Aorta (tissue), 5 donors: ENCODE data around the gene OR10A3. TPM values are rescaled to one million over a fixed set of nuclear protein-coding genes. Genes with fewer than 3 reads are reported as not detected.

ENCODE experiments used
- ATAC-seq: fragments of 200-7000 bp; cut with Tn5 transposase; one replicate; pipeline ENCODE4 v1.9.1; 2022; ENCODE audit warnings: moderate library complexity; ENCODE audit not compliant: low FRiP score
- DNase-seq, 2 donors: peaks; one replicate each; pipeline ENCODE4 v3.0.0-alpha.2; 2020
- H3K27ac ChIP-seq, 2 donors: one replicate each; pipeline ENCODE4 v1.5.1; 2013; ENCODE audit warnings: low read length in 2 of 2, mild to moderate bottlenecking in 2 of 2, moderate library complexity in 2 of 2, control low read depth in 1 of 2, inconsistent platforms in 1 of 2, low read depth in 1 of 2
- H3K27me3 ChIP-seq, 2 donors: one replicate each; pipeline ENCODE4 v1.6.1; 2013; ENCODE audit warnings: control low read depth in 1 of 2, low read length in 1 of 2, mild to moderate bottlenecking in 1 of 2, moderate library complexity in 1 of 2; ENCODE audit not compliant: insufficient read depth in 2 of 2, control insufficient read depth in 1 of 2
- H3K36me3 ChIP-seq, 2 donors: one replicate each; pipeline ENCODE4 v1.6.1; 2013; ENCODE audit warnings: control low read depth in 1 of 2, low read length in 1 of 2, mild to moderate bottlenecking in 1 of 2; ENCODE audit not compliant: insufficient read depth in 2 of 2, control insufficient read depth in 1 of 2
- H3K4me1 ChIP-seq, 2 donors: one replicate each; pipeline ENCODE4 v1.6.1; 2013; ENCODE audit warnings: low read length in 2 of 2, control low read depth in 1 of 2, mild to moderate bottlenecking in 1 of 2, moderate library complexity in 1 of 2; ENCODE audit not compliant: insufficient read depth in 2 of 2, control insufficient read depth in 1 of 2
- H3K4me3 ChIP-seq, 2 donors: one replicate each; pipeline ENCODE4 v1.5.1; 2013; ENCODE audit warnings: low read length in 2 of 2, control low read depth in 1 of 2, mild to moderate bottlenecking in 1 of 2
- H3K9me3 ChIP-seq: one replicate; pipeline ENCODE4 v1.6.1; 2013; ENCODE audit warnings: mild to moderate bottlenecking, low read length; ENCODE audit not compliant: control insufficient read depth
- WGBS, 2 donors: extraction: QIAGEN DNeasy Blood & Tissue Kit; methylation state at CpG; one replicate each; pipeline ENCODE4 v1.1.7; 2013; 5-methylcytosine and 5-hydroxymethylcytosine counted together
- intact Hi-C, 2 donors: fragments of 100-400 bp; cut with DNase I; formaldehyde crosslinking; loops; one replicate each; pipeline versions ENCODE4 v1.14.2 to v1.15.0; 2022
- polyA plus RNA-seq, 2 donors: library from polyadenylated mRNA; stranded (reverse); fragments of 200-250 nt; gene quantifications; one replicate each; pipeline ENCODE4 v1.2.3, GENCODE V29; 2013
- total RNA-seq, 2 donors: library from RNA; stranded (reverse); fragmentation: NEBNext Ultra II Directional; extraction: Animal tissue kit (Norgen Biotek cat#: 25700); gene quantifications; one replicate each; pipeline ENCODE4 v1.2.1, GENCODE V29; 2021
- donor health status: healthy with polysubstance abuse.
- donor health status: Bipolar disorder and iron deficiency.
- donor health status: DM: no; HTN: no; CAD: no.
- donor health status: DM: no; HTN: no; CAD: no.
- donor health status: DM: yes; HTN: yes; CAD: no.

The OR10A3 gene
- total and polyA plus RNA-seq, 4 donors: not detected

DNA sequence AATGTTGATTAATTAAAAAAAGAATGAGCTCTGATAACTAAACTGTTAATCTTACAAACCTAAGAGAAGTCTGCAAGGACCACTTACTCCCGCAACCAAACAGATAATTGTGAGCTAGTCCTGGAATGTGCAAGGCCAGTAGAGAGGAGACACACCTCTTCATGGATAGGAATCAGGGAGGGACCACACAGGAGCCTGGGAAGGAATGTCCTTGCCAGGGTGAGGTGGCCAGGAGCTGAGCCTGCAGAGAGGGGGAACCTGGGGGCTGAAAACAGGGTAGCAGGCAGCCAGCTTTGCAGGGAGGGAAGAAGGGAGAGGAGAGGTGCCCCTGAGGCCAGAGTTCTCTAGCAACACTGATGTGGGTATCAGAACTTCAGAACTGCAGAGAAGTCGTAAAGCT, 33.2 kb upstream of the OR10A3 start:
- Histone ChIP-seq H3K27ac (no peak overlapping the region), H3K4me3 (no peak overlapping the region), H3K36me3 (no peaks in the 10 kb centered on the region), H3K9me3 (no peaks in the 10 kb centered on the region), H3K4me1 (no peaks in the 10 kb centered on the region), H3K27me3 (no peaks in the 10 kb centered on the region)
- DNase-seq (no peak), ATAC-seq (no peak)
- 88 to 94% methylated on average over 2 of the region's 2 CpGs for WGBS, 2 donors
- intact Hi-C loops: no loop called here

DNA sequence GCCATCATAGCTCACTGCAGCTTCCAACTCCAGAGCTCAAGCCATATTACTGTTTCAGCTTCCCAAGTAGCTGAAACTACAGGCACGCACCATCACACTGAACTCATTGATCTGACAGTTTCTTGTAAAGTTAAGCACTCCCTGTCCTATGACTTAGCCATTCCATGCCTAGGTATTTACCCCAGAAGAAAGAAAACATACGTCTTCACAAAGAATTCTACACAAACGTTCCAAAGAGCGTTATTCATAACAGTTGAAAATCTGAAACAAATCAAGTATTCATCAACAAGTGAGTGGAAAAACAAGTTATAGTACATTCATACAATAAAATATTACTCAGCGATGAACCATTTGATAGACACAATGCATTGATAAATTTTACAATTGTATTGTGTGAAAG, 31.5 kb upstream of the OR10A3 start:
- intact Hi-C loops: no loop called here
- no peak overlapping the region for H3K27ac ChIP-seq
- no peaks in the 10 kb centered on the region for H3K9me3 ChIP-seq
- peaks cover 0 to under 1% of the 10 kb centered on the region in 2 donors for H3K27me3 ChIP-seq
- ATAC-seq: no peak
- DNase-seq: no peak
- WGBS, 2 donors: 65 to 76% methylated on average over 5 of the region's 5 CpGs
- H3K36me3 ChIP-seq: no peaks in the 10 kb centered on the region
- H3K4me1 ChIP-seq: no peaks in the 10 kb centered on the region
- no peak overlapping the region for H3K4me3 ChIP-seq

DNA sequence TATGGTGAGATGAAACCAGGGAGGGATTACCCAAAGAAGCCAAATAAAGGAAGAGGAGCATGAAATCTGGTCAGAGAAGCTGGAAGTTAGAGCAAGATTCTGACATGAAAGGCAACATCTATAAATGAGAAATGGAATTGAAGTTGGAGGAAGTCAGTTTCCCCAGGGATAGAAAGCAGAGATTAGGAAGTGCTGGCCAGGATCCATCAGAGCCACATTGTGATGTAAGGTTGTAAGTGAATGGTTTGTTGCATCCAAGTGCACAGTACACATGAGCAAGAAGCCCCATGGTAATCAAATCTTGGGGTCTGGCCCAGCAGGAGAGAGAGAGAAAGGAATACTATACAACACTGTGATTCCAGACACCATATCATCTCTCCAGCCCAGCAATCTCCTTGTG, 30.3 kb upstream of the OR10A3 start:
- H3K27me3 ChIP-seq: peaks cover 0 to 3% of the 10 kb centered on the region in 2 donors
- no peak overlapping the region for H3K4me3 ChIP-seq
- DNase-seq (no peak), ATAC-seq (no peak)
- H3K4me1 ChIP-seq: no peaks in the 10 kb centered on the region
- H3K27ac ChIP-seq: no peak overlapping the region
- intact Hi-C loops: no loop called here
- no peaks in the 10 kb centered on the region for H3K36me3 ChIP-seq
- H3K9me3 ChIP-seq: no peaks in the 10 kb centered on the region

DNA sequence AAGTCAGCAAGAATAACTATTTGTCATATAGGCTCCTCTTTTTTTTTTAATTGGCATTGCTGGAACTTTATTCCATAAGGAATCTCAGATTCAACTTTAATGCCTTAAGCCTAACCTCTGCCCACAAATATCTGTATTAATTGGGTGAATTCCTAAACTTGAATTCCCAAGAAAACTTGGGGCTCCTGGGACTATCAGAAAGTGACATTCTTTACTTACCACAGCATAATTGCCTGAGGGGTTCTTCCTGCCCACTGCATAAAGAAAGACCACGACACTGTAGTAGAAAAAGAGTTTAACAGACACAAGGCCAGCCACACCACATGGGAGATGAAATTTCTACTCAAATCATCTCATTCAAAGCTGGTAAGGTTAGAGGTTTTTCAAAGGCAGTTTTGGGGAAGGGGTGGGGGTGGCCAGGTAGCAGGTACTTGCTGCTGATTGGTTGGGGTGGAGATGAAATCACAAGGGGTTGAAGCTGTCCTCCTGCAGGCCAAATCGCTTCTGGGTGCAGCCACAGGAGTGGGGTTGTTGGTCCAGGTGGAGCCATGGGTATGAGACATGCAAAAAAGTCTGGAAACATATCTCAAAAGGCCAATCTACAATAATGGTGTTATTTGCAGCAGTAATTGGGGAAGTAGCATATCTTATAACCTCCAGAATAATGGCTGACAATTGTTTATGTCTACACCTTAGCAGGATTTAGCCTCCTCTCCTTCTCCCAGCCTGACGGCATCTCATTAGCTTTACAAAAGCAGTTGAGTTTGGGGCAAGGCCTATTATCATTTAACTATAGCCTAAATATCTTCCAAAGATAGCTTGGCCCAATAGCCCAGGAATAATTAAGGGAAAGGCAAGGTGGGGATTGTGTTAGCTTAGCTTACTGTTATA, 28.5 kb upstream of the OR10A3 start:
- H3K36me3 ChIP-seq: no peaks in the 10 kb centered on the region
- no peak overlapping the region for H3K4me3 ChIP-seq
- no peaks in the 10 kb centered on the region for H3K9me3 ChIP-seq
- ATAC-seq: no peak
- DNase-seq: no peak
- H3K27ac ChIP-seq: no peak overlapping the region
- peaks cover 0 to 3% of the 10 kb centered on the region in 2 donors for H3K27me3 ChIP-seq
- intact Hi-C loops: no loop called here
- WGBS, 2 donors: 68 to 69% methylated on average over 3 of the region's 3 CpGs
- no peaks in the 10 kb centered on the region for H3K4me1 ChIP-seq

DNA sequence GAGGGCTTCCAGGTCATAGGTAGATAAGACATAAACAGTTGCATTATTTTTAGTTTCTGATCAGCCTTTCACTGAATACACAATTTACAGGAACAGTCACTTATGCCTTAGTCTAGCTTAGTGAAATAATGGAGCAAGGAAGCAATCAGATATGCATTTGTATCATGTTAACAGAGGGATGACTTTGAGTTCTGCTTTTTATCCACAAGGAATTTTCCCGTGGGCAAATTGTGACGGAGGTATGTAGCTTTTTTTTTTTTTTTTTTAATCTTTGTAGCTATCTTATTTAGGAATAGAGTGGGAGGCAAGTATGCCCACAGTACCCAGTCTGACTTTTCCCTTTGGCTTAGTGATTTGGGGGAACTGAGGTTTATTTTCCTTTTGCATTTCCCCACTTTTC, 27.2 kb upstream of the OR10A3 start:
- DNase-seq: no peak
- no peak for ATAC-seq
- H3K9me3 ChIP-seq: no peaks in the 10 kb centered on the region
- H3K4me1 ChIP-seq: no peaks in the 10 kb centered on the region
- no peaks in the 10 kb centered on the region for H3K36me3 ChIP-seq
- WGBS, 2 donors: 15 to 24% methylated on average over 2 of the region's 2 CpGs
- intact Hi-C loops: no loop called here
- H3K4me3 ChIP-seq: no peak overlapping the region
- H3K27ac ChIP-seq: no peak overlapping the region
- H3K27me3 ChIP-seq: peaks cover 0 to 3% of the 10 kb centered on the region in 2 donors

DNA sequence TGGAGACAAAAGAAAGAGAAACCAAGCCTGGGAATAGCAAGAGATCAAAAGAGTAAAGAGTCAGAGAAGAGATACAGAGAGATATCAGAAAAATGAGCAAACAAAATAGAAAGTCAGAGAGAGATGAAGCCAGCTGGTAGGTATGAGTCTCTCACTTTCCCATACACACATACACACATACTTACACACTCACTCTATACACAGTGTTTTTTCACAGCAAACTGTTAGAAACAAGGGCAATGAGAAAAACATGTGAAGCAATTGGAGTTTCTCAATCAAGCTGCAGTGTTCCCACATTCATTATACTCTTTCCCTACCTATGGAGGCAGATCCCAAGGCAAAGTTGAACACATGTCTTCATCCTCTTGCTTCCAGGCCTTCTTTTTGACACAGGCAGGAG, 26.3 kb upstream of the OR10A3 start:
- H3K27ac ChIP-seq: no peak overlapping the region
- intact Hi-C loops: no loop called here
- H3K4me1 ChIP-seq: no peaks in the 10 kb centered on the region
- H3K4me3 ChIP-seq: no peak overlapping the region
- DNase-seq (no peak), ATAC-seq (no peak)
- H3K27me3 ChIP-seq: peaks cover 0 to 3% of the 10 kb centered on the region in 2 donors
- H3K36me3 ChIP-seq: no peaks in the 10 kb centered on the region
- H3K9me3 ChIP-seq: no peaks in the 10 kb centered on the region

DNA sequence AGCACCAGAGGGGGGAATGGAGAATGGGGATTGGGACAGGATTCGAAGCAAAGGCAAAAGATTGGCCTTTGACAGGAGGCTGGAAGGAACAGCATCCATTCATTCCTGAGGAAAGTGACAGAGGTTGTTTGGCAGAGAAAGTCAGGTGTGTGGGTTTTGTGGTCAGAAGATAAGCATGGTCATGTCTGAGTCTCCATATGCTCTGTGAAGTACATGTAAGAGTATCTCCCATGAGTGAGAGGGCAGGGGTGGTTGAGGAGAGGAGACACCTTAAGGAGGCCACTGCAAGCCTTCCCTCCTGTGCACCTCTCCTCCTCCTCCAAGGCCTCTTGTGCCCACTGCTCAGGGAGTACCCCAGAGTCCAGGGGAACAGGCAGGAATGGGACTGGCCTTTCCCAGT, 25.6 kb upstream of the OR10A3 start:
- Histone ChIP-seq H3K27ac (no peak overlapping the region), H3K4me1 (no peaks in the 10 kb centered on the region), H3K36me3 (no peaks in the 10 kb centered on the region), H3K27me3 (peaks cover 0 to 3% of the 10 kb centered on the region in 2 donors), H3K4me3 (no peak overlapping the region), H3K9me3 (no peaks in the 10 kb centered on the region)
- DNase-seq: no peak
- intact Hi-C loops: no loop called here
- ATAC-seq: peak; percentile 54
- WGBS, 2 donors: 86 to 92% methylated on average over 1 of the region's 1 CpG

DNA sequence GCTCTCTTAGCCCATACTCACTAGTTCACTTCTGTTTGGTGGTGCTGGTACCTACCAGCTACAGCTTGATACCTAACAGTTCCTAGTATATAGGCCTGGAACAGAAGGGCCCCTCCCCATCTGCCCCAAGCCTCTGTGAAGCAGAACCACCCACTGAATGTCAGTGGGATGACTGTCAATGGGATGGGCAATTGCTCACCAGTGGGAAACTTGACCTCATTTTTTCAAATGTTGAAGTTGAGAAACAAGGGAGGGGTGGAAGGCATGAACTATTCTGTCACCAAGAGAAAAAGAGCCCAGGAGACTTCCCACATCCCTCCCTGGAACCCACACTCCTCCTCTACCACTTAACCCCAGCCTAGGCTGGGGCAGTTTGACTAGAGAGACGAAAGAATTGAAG, 23.9 kb upstream of the OR10A3 start, which contains the start of gene NLRP10:
NLRP10 (minus strand) TSS at position 62 of the 400 bp plus-strand sequence. CDS start 1,952 bp downstream, outside the sequence.
- Histone ChIP-seq H3K4me3 (no peak within 1 kb of the TSS), H3K4me1 (no peaks in the 10 kb centered on the region), H3K27ac (peak within 1 kb of the TSS in 1 of 2 donors; percentile 25), H3K36me3 (no peaks in the 10 kb centered on the region), H3K27me3 (peaks cover 0 to 3% of the 10 kb centered on the region in 2 donors), H3K9me3 (no peaks in the 10 kb centered on the region)
- DNase-seq: no peak
- WGBS, 2 donors: 87 to 100% methylated on average over 1 of the region's 1 CpG
- intact Hi-C loops: no loop called here
- ATAC-seq: no peak

DNA sequence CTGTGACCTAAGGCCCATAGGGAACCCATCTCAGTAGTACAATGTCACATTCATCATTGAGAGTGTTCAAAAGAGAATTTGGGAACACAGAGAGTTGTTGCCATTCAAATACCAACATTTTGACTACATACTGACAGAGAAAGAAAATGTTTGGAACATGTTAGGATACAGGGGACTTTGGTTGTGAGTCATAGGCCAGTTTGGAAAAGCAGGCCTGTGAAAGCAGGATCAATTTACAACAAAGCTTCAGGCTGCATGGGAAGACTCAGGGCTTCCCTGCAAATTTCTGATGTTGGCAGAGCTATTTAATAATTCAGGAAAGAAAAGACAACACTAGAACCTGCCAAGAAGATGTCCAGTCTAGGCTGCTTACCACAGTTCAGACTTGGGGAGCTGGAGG, 23.4 kb upstream of the OR10A3 start:
- ATAC-seq (no peak), DNase-seq (no peak)
- Histone ChIP-seq H3K4me3 (no peak overlapping the region), H3K27ac (peak overlapping the region in 1 of 2 donors; percentile 25), H3K27me3 (peaks cover 0 to 3% of the 10 kb centered on the region in 2 donors), H3K4me1 (no peaks in the 10 kb centered on the region), H3K36me3 (no peaks in the 10 kb centered on the region), H3K9me3 (no peaks in the 10 kb centered on the region)
- intact Hi-C loops: no loop called here
